Stimulated activated naive CD4-positive, alpha-beta T cell (primary cell): ENCODE results near the gene HEPHL1.
"Not testable (repeated sequence)": the region's sequence is repeated elsewhere in the genome, so short reads cannot be mapped to it uniquely, and the experiment has no call there.

Source experiments
- DNase-seq, 6 experiments: peaks; one replicate each; lab custom pipeline; 2025; lab: John Stamatoyannopoulos, UW

HEPHL1 gene, protein sequence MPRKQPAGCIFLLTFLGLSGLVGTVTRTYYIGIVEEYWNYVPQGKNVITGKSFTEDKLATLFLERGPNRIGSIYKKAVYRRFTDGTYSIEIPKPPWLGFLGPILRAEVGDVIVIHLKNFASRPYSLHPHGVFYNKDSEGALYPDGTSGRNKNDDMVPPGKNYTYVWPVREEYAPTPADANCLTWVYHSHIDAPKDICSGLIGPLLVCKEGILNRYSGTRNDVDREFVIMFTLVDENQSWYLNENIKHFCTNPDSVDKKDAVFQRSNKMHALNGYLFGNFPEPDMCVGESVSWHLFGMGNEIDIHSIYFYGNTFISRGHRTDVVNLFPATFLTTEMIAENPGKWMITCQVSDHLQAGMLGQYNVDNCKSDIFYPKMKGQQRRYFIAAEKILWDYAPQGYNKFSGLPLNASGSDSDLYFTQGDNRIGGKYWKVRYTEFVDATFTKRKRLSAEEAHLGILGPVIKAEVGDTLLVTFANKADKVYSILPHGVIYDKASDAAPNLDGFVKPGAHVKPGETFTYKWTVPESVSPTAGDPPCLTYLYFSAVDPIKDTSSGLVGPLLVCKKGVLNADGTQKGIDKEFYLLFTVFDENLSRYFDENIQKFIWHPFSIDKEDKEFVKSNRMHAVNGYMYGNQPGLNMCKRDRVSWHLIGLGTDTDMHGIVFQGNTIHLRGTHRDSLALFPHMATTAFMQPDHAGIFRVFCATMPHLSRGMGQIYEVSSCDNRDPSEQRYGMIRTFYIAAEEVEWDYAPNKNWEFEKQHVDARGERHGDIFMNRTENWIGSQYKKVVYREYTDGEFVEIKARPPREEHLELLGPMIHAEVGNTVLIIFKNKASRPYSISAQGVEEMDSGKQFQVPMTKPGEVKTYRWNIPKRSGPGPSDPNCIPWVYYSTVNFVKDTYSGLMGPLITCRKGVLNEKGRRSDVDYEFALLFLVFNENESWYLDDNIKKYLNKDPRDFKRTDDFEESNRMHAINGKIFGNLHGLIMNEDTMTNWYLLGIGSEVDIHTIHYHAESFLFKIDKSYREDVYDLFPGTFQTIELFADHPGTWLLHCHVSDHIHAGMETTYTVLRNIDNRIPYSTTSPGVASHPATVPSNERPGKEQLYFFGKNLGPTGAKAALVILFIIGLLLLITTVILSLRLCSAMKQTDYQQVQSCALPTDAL

DNA sequence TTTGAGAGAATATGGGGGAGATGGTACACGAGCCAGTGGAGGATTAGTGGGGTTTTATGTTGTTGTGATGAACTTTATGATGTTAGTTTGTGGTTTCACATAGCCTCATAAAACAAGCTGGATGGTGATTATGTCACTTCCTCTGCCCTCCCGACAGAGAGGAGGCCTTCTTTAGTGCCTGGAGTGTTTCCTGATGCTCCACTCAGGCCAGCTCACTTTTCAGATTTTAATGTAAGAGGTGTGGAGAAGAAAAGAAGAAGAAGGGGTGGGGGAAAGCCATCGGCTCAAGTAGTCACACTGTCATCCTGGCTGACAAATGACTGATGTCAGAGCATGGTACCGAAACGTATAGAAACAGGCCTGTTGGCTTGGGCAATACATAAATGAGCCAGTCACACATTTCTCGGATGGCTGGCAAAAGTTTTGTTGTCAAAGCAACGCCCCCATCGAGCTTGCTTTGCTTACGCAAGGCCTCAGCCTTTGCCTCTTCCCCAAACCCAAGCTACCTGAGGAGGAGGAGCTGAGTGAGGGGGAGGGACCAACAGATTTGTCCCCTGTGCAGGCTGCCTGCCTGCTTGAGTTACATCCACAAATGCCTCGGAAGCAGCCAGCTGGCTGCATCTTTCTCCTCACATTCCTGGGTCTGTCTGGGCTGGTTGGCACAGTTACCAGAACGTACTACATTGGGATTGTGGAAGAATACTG is at the start of gene HEPHL1:
HEPHL1 (plus strand) TSS at position 578 of the 705 bp plus-strand sequence; CDS start at position 593, 15 bp downstream.
- DNase-seq = no peak

DNA sequence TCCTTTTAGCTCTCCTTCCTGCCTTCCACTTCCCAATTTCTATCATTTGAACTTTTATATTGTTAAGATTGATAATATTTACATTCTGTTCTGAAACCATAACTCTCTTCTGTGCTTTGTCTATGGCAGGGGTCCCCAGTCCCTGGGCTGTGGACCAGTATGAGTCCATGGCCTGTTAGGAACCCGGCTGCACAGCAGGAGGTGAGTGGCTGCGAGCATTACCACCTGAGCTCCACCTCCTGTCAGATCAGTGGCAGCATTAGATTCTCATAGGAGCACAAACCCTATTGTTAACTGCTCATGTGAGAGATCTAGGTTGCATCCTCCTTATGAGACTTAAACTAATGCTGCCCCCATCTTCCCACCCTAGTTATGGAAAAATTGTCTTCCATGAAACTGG is 48.4 kb upstream of the HEPHL1 start:
- no peak for DNase-seq

DNA sequence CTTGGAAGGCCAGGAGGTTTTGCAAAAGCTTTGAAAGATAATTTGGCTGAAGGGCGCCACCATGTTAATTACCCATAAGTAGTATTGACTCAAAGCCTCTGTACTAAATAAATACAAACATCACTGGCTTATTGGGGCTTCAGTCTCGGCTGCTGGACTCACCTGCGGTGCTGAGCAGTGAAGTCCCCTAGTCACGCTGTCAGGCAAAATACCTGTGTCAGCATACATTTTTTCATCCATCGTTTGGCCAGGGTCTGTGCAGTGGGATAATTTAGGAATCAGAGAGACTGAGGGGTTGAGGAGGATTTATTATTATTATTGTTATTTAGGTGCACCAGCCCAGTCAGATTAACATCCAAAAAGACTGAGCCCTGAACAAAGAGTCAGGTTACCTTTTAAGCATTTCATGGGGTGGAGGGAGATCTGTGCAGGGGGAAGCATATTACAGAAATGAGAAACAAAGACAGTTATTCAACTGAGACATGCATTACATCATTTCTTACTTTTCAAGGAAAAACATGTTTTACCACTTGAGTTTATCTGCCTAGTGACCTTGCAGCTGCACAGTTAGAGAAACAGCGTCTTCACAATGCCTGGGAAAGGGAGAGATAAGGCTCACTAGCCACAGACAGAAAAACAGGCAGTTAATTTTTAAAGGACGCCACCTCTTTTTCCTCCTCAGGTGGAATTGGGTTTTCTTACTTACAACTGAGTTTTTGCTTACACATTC is 47.7 kb upstream of the HEPHL1 start:
- DNase-seq = not testable (repeated sequence)

DNA sequence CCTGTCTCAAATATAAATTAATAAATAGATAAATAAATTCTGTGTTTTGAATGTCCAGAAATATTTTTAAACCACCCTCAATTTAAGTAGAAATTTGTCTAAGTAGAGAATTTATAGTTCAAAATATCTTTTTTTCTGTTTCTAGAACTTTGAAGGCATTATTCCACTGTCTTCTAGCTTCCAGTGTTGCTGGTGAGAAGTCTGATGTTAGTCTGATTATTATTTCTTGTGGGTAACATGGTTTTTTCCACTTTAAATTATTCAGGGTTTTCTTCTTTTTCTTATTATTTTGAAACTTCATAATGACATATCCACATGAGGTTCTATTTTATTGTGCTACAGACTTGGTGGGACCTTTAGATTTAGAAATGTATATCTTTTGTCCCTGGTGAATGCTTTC is 46.4 kb upstream of the HEPHL1 start:
- DNase-seq = no peak

DNA sequence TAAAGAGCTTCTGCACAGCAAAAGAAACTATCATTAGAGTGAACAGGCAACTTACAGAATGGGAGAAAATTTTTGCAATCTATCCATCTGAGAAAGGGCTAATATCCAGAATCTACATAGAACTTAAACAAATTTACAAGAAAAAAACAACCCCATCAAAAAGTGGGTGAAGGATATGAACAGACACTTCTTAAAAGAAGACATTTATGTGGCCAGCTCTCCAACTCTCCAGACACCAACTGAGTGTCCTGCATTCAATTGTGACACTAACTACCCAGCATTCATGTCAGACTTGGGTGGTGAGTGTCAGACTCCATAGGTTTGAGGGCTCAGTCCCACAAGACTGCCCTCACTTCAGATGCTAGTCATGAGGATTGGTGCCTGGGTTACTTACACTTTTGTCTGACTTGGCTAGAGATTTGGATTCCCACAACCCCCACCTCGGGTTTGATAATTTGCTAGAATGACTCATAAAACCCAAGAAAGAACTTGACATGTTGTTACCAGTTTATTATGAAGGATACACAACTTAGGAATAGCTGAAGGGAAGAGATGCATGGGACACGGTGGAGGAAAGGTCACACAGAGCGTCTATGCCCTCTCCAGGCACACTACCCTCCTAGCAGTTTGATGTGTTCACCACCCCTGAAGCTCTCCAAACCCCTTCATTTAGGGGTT is 44.4 kb upstream of the HEPHL1 start:
- not testable (repeated sequence) for DNase-seq

DNA sequence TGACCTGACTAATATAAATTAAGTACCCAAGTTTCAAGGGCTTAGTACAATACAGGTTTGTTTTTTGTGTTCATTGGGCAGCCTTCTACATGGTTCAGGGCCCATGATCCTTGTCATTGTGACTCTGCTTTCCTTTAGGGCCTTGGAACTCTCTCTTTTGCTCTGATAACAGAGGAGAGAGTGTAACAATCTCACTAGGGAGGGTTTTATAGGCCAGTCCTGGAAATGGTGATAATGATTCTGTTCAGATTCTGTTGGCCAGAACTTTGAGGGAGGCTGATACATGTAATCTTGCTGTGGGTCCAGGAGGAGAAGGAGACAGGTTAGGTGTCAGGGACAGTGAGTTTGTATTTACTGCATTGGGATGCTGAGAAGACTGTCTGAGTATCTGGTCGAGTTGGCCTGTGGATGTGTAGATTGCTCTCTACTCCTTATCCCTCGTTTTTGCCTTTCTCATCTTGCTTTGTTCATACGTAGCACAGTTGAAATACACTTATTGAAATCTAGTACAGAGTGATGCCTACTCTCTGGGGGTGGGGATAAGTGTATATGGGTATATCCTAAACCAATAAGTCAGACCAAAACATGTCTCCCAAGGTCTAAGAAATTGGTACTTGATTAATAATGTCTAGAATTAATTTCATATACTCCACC is 37.5 kb upstream of the HEPHL1 start:
- no peak for DNase-seq

DNA sequence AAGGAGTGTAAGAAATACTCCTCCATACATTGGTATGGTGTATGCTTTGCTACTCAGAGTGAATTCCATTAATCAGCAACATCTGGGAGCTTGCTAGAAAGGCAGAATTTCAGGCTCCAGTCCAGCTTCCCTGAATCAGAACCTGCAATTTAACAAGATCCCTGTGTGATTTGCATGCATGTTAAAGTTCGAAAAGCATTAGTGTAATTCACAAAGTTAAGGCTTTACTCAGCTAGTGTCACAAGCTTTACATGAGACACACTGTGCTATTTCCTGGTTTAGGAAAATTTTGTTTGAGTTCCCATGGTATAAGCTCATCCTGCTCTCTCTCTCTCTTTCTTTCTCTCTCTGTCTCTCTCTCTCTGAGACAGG is 37.0 kb upstream of the HEPHL1 start:
- no peak for DNase-seq

DNA sequence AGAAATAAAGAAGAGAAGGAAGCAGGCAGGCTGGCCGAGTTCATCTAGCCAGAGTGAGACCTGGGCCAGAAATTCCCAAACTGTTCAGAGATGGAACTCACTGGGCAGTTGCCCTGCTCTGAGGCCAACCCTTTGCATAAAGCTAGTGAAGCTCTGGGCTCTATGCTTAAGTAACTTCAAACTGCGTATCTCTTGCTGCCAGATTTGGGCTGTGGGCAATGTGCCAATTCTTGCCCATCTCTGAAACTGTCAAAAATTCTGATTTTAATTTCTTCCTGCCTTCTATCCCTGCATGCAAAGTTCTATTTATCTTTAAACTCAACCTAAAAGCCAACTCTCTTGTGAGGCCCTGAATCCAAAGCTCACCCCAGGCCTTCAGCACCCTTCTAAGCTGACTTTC is 36.2 kb upstream of the HEPHL1 start:
- no peak for DNase-seq

DNA sequence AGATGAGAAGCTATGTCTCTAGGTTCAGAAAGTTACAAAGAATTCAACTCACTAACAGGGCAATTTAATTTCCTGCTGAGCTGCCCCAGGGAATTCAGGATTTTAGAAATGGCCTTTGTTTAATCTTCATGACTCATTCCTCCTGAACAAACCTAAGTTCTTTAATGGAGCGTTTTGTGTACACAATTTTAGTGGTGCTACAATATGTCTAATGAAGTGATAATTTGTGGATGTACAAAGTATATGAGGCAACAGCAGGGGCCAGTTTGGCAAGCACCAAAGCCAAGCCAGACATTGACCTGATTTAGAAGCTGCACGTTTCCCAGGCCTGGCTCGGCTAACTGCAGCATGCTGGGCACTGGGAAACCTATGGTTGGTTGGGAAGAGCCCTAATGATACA is 34.4 kb upstream of the HEPHL1 start:
- no peak for DNase-seq

DNA sequence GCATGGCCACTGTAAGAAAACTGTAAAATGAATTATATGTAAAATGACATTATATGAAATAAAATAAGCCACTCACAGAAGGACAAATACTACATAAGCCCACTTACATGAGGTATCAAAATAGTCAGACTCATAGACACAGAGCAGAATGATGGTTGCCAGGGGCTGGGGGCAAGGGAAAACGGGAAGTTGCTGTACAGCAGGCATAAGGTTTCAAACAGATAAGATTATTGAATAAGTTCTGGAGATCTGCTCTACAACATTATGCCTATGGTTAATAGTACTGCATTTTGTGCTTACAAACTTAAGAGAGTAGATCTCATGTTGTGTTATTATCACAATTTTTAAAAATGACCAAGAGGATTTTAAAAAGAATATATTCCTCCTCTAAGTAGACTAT is 32.7 kb upstream of the HEPHL1 start:
- DNase-seq = no peak

DNA sequence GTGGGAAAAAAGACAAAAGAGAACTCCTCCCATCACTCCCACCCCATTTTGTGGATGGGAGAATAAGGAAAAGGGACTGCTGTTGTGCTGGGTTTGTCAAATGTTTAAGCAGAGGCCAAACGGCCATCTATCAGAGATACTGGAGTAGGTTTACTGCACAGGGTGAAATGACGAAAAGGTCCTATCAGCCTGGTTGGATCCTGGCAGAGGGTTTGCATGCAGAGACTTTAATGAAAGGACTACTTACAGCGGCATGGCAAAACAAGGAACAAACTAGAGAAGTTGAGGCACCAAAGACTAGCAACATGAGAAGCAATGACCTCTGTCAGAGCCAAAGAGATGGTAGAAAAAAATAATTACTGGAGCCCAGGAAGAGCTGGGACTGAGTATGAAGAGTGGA is 32.2 kb upstream of the HEPHL1 start:
- DNase-seq = no peak

DNA sequence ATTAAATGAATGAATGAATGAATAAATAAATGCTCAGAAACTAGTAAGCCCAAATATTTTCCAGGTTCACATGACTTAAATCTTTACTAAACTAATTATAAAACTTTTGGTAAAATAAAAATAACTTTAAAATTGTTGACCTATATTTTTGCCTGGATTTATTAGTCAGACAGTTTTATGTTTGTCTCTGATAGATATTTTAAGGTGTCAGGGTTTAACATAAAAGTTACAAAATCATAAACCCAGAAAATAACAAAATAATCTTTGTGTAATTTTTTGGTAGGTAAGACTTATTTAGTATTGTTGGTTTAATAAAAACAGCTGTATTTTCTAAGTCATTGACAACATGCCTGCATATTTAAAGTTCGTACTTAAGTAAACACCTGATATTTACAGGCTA is 27.4 kb upstream of the HEPHL1 start:
- no peak for DNase-seq

DNA sequence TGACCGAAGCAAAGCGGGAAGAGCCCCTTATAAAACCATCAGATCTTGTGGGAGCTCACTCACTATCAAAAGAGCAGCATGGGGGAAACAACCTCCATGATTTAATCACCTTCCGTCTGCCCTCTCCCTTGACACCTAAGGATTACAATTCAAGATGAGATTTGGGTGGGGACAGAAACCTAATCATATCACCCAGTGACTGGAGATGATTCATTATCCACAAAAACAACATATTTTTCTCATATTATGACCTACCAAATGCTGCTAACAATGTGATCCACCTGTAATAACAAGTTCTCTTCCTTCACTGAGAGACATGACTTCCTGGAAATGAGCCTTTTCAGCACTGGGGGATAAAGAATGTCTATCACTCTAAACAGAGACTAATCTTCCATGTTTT is 23.4 kb upstream of the HEPHL1 start:
- DNase-seq = no peak

DNA sequence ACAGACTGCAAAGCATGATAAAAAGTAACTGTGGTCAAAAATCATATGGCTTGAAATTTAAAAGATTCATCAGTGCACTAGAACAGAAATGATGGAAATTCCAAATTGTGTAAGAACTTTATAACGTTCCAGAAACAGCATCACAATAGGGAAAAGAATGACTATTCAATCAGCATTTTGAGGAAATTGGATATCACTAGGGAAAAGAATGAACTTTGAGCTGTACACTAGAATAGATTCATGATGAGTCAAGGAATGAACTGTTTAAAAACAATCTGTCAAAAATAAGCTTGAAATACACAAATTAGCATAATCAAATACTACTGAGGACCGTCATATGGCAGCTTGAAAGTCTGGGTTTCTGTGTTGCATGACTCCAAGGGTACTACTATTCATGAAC is 20.5 kb upstream of the HEPHL1 start:
- DNase-seq = no peak

DNA sequence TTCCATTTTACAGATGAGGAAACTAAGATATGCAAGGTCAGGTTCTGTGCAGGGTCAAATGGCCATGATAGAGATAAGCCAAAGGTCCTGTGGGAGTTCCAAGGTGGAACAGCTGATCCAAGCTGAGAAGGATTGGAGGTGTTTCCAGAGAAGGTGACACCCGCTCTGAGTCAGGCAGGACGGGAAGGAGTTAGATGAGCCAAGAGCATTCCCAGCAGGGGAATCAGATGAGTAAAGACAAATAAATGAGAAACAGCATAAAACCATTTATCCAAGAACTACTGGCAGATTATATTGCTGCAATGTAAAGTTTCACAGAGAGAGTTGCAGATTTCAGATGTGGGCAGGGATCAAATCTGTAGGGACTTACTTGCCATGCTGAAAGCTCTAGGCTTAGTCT is 18.9 kb upstream of the HEPHL1 start:
- no peak for DNase-seq

DNA sequence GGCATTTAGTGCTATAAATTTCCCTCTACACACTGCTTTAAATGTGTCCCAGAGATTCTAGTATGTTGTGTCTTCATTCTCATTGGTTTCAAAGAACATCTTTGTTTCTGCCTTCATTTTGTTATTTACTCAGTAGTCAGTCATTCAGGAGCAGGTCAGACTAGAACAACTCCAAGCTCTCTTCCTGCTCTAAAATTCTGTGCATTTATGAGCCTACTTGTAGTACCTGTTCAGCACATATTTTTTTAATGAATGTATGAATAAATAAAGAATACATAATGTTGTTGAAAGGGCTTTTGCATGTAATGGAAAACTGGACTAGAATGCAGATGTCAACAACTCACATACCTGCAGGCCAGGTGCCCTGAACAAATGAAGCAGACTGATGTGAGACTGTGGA is 13.7 kb upstream of the HEPHL1 start:
- no peak for DNase-seq

DNA sequence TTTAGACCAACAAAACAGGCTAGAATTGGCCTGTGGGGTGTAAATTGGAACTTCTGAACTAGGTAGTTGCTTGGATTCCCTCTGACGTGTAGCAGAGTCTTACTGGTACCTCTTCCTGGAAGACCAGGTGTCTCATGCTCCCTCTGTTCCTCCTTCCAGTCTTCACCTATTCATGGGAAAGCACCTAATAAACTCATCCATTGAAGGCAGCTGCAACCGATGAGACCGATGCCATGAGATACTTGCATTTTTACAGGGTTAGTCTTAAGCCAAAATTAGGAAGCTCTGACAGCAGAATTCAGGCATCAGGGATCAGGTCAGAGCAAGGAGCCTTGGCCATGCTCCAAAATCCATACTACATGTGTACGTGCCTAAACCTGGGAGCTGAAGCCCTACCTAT is 13.2 kb upstream of the HEPHL1 start:
- DNase-seq = no peak

DNA sequence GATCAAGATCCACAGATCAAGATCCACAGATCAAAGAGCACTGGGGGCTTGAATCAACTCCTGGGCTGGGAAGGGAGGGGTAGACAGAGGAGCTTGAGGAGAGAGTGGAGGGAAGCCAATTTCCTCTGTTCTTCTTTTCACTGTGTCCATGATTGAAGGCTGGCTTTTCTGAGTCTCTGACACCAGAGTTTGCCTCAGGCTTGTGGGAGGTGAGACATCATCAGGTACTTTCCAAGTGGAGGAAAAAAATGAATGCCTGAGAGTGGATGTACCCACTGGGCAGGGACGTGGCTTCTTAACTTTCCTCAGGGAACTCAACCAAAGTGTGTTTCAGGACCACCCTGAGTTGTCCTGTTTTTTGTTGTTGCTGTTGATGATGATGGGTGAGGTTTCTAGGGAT is 11.0 kb upstream of the HEPHL1 start:
- no peak for DNase-seq

DNA sequence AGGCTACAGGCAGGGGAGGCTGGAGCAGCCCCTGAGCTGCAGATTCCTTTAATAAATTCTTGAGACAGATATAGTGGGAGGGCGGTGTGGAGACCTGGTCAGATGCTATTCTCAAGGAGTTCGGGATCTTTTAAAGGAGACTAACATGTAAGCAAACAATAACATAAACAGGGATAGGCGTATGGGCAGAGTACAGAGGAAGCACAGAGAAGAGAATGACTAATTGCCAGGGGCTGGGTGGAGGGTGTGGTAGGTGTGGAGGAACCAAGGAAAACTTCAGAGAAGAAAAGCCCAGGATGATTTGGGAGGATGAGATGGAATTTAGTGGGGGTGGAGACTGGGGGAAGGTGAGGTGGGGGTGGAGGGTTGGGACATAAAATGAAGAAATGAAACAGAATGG is 9.7 kb upstream of the HEPHL1 start:
- no peak for DNase-seq

DNA sequence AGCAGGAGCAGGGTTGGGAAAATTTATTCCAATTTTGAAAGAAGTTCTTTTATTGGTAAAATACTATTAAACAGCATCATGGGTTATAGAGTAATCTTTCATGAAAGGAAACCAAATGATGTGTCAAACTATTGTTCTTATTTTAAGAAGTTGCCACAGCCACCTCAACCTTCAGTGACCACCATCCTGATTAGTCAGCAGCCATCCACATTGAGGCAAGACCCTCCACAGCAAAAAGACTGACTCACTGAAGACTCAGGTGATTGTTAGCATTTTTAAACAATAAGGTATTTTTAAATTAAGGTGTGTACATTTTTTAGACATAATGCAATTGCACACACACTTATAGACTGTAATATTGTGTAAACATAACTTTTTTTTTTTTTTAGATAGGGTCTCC is 3.7 kb upstream of the HEPHL1 start:
- DNase-seq = no peak
